ENCODE results near the gene SLC22A1. TPM values are rescaled to one million over a fixed set of nuclear protein-coding genes. Genes with fewer than 3 reads are reported as not detected.

SLC22A1 gene
- total RNA-seq, 3 donors from 2014 or later = 0.98 to 3.2 (median 1.3) TPM

- Histone ChIP-seq H3K4me1 (no peaks in the 10 kb centered on the region), H3K27me3 (no peaks in the 10 kb centered on the region), H3K36me3 (peaks cover 6% of the 10 kb centered on the region), H3K4me3 (no peak overlapping the region), H3K9me3 (no peaks in the 10 kb centered on the region), H3K27ac (no peak overlapping the region)
- intact Hi-C loops (cut with DNase I; ENCODE audit: low total_unique reads) = no loop called here
- no peak for DNase-seq (ENCODE audit: low spot score in 2 of 2)
- TF ChIP-seq POLR2AphosphoS5 (IDR thresholded peaks at IDR 0.05) (no peak), POLR2A (IDR thresholded peaks at IDR 0.05) (no peak)
- TF ChIP-seq, protein P1, sequence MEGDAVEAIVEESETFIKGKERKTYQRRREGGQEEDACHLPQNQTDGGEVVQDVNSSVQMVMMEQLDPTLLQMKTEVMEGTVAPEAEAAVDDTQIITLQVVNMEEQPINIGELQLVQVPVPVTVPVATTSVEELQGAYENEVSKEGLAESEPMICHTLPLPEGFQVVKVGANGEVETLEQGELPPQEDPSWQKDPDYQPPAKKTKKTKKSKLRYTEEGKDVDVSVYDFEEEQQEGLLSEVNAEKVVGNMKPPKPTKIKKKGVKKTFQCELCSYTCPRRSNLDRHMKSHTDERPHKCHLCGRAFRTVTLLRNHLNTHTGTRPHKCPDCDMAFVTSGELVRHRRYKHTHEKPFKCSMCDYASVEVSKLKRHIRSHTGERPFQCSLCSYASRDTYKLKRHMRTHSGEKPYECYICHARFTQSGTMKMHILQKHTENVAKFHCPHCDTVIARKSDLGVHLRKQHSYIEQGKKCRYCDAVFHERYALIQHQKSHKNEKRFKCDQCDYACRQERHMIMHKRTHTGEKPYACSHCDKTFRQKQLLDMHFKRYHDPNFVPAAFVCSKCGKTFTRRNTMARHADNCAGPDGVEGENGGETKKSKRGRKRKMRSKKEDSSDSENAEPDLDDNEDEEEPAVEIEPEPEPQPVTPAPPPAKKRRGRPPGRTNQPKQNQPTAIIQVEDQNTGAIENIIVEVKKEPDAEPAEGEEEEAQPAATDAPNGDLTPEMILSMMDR (IDR thresholded peaks at IDR 0.05) = no peak
Observed at GRCh38 chr6:160093946-160094345, 27.7 kb upstream of the SLC22A1 start.

- Histone ChIP-seq H3K36me3 (peaks cover 6% of the 10 kb centered on the region), H3K4me1 (no peaks in the 10 kb centered on the region), H3K4me3 (no peak overlapping the region), H3K27ac (no peak overlapping the region), H3K9me3 (no peaks in the 10 kb centered on the region), H3K27me3 (no peaks in the 10 kb centered on the region)
- TF ChIP-seq POLR2A (IDR thresholded peaks at IDR 0.05) = no peak
- TF ChIP-seq POLR2AphosphoS5 (IDR thresholded peaks at IDR 0.05) = no peak
- TF ChIP-seq, protein P1 (IDR thresholded peaks at IDR 0.05) = no peak
- no peak for DNase-seq (ENCODE audit: low spot score in 2 of 2)
- intact Hi-C loops (cut with DNase I; ENCODE audit: low total_unique reads) = no loop called here
Observed at GRCh38 chr6:160095146-160095845, 26.3 kb upstream of the SLC22A1 start.

DNA sequence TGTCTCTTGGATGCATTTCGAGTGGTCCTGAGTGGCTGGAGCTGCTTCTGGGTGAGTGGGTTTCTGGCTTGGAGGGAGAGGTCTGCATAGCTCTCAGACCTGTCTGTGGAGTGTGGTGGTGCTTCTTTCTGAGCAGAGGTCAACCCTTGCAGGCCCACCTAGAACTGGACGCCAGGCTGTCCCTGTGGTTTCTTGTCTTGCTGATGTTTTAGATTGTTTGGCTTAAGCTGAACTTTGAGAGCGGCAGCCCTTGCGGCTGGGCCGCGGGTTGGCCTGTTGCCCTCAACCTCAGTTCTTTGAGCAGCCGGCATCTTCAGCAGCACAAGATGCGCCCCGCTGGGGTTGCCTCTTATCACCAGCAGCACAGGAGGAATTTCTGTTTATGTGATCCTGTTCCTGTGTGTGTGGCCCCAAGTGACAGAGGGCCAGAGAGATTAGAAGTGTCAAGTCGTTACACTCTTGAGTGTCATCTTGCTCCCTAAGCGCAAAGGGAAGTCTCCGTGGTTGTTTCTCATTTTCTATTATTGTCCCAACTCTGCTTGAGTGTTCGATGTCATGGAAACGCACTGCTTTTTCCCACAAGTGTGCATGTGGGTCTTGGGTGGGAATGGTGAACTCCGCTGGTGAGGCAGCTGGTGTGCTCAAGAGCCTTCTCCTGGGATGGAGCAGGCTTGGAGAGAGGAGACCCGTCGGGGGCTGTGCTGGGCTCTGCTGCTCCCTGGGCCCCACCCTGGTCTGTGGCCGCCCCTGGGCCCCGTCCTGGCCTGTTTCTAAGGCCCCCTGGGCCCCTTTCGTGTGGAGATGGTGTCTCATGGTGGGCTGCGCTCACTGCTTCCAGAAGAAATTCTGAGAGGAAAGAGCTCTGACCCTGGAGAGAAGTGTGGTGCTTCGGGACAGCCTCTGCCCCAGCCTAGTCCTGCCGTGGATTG, 20.1 kb upstream of the SLC22A1 start:
- DNase-seq (ENCODE audit: low spot score in 2 of 2) = no peak
- intact Hi-C loops (cut with DNase I; ENCODE audit: low total_unique reads) = no loop called here
- TF ChIP-seq POLR2A (IDR thresholded peaks at IDR 0.05) = no peak
- TF ChIP-seq, protein P1 (IDR thresholded peaks at IDR 0.05) = no peak
- no peak for TF ChIP-seq POLR2AphosphoS5 (IDR thresholded peaks at IDR 0.05)
- Histone ChIP-seq H3K9me3 (no peaks in the 10 kb centered on the region), H3K27me3 (no peaks in the 10 kb centered on the region), H3K4me3 (no peak overlapping the region), H3K27ac (no peak overlapping the region), H3K36me3 (peaks cover 6% of the 10 kb centered on the region), H3K4me1 (no peaks in the 10 kb centered on the region)

DNA sequence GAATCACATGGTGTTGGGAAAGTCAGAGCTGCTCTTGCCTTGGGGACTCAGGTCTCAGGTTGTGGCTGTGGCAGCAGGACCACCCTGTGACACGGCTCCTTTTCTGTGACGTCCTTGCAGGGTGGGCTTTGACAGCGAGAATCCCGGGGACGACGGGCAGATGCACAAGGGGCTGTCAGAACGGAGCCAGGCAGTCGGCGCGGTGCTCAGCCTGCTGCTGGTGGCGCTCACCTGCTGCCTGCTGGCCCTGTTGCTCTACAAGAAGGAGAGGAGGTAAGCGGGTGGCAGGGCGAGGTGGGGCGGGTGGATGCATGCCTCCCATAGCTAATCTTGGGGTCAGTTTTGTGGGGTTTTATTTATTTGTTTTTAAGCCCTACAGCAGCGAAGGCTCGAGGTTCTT, 19.2 kb upstream of the SLC22A1 start:
- Histone ChIP-seq H3K27me3 (no peaks in the 10 kb centered on the region), H3K4me3 (no peak overlapping the region), H3K9me3 (no peaks in the 10 kb centered on the region), H3K4me1 (no peaks in the 10 kb centered on the region), H3K27ac (no peak overlapping the region), H3K36me3 (peaks cover 6% of the 10 kb centered on the region)
- DNase-seq (ENCODE audit: low spot score in 2 of 2) = no peak
- intact Hi-C loops (cut with DNase I; ENCODE audit: low total_unique reads) = no loop called here
- TF ChIP-seq, protein P1 (IDR thresholded peaks at IDR 0.05) = no peak
- TF ChIP-seq POLR2AphosphoS5 (IDR thresholded peaks at IDR 0.05) = no peak
- no peak for TF ChIP-seq POLR2A (IDR thresholded peaks at IDR 0.05)

Data from breast epithelium (tissue), 4 donors.